ENCODE measurements around the gene KIF2A. TPM values are rescaled to one million over a fixed set of nuclear protein-coding genes. Genes with fewer than 3 reads are reported as not detected.

The KIF2A gene
- total RNA-seq, 1 donor from 2014 or later = 40.4 TPM

DNA sequence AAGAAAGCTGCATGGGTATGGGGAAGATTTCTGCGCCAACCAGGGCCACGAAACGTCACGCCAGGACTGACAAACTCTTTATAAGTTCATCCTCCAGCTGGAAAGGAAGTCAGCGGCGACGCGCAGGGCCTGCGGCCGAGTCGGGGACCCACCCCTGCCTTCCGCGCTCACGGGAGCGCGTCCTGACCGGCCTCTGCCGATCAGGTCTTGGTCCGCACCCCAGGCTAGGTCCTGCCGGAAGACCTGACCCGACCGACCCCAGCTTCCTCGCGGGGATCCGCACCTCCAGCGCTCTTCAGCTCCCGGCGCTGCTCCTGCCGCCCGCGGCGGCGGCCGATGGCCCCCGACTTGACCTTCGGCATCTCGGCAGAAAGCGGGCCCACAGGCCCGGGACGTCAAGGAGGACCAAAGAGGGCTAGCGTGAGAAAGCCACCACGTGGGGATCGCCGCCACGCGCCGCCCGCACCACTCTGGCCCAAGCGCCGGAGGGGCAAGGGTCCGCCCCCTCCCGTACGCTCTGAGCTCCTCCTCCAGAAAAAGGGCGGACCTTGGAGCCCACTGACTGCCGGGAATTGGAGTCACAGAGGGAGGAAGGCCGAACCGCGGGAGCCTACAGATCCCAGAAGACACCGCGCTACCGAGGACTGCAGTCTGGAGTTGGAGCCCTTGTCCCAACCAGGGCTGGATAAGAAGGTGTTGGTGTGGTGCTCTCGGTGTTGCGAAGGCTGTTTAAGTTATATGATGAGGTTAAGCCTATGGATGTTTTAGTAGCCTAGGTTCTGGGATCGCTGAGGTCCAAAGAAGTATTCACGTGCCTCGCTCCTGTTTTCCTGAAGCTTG, 97.6 kb downstream of the KIF2A start, which contains the start of gene DIMT1:
Gene DIMT1, minus strand, starts transcription at position 495 of the 840 bp plus-strand sequence. Its CDS starts 133 bp downstream, at position 362.
- Mint-ChIP-seq H3K9me3 (ENCODE audit: unreplicated experiment) (no peaks in the 10 kb centered on the region), H3K27ac (ENCODE audit: unreplicated experiment) (peak within 1 kb of the TSS; percentile 99), H3K4me1 (ENCODE audit: unreplicated experiment) (peaks cover 25% of the 10 kb centered on the region), H3K27me3 (ENCODE audit: unreplicated experiment) (no peaks in the 10 kb centered on the region), H3K4me3 (ENCODE audit: unreplicated experiment) (peak within 1 kb of the TSS; percentile 98), H3K36me3 (ENCODE audit: unreplicated experiment) (peaks cover 2% of the 10 kb centered on the region)
- TF ChIP-seq, protein P1, sequence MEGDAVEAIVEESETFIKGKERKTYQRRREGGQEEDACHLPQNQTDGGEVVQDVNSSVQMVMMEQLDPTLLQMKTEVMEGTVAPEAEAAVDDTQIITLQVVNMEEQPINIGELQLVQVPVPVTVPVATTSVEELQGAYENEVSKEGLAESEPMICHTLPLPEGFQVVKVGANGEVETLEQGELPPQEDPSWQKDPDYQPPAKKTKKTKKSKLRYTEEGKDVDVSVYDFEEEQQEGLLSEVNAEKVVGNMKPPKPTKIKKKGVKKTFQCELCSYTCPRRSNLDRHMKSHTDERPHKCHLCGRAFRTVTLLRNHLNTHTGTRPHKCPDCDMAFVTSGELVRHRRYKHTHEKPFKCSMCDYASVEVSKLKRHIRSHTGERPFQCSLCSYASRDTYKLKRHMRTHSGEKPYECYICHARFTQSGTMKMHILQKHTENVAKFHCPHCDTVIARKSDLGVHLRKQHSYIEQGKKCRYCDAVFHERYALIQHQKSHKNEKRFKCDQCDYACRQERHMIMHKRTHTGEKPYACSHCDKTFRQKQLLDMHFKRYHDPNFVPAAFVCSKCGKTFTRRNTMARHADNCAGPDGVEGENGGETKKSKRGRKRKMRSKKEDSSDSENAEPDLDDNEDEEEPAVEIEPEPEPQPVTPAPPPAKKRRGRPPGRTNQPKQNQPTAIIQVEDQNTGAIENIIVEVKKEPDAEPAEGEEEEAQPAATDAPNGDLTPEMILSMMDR (IDR thresholded peaks at IDR 0.05) = no peak
- peak; percentile 97 for DNase-seq (ENCODE audit: extremely low spot score, unreplicated experiment)

DNA sequence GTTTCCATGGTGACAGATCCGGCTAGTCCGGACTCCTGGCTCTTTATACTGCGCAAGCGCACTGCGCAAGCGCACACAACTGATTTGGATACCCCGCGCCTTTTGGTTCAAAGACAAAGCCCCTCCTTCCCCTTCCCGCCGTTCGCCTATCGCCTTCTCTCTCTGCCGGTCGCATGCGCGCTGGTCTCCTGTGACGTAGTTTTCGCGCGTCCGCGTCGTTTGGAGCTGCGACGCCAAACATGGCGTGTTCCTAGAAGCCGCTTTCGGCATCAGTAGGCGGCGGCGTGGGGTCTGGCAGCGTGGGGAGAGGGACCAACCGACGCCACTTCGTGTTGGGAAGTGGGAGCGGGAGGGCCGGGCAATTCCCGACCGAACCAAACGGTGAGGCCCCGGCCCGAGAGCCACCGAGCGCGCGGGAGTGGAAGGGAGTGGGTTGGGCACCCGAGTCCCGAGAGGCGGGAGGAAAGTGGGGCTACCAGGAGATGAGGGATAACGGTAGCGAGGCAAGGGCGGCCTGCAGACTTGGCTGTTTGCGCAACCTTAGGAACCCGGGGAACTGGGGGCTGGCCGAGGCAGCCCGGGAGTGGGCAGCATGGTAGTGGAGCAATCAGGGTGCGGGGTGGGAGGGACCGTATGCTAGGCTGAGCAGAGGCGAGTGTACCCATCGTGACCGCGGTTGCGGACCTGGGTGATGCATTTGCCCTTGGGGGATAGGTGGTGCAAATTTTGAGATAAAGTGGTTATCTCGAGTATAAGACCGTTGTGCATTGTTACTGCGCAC, 106.7 kb downstream of the KIF2A start, which contains the start of gene IPO11:
Gene IPO11, plus strand, starts transcription at position 215 of the 781 bp plus-strand sequence. CDS start 24,517 bp downstream, outside the sequence.
- no peaks in the 10 kb centered on the region for H3K27me3 Mint-ChIP-seq (ENCODE audit: unreplicated experiment)
- H3K9me3 Mint-ChIP-seq (ENCODE audit: unreplicated experiment) = no peaks in the 10 kb centered on the region
- DNase-seq (ENCODE audit: extremely low spot score, unreplicated experiment) = peak; percentile 99
- peaks cover 16% of the 10 kb centered on the region for H3K4me1 Mint-ChIP-seq (ENCODE audit: unreplicated experiment)
- H3K4me3 Mint-ChIP-seq (ENCODE audit: unreplicated experiment) = peak within 1 kb of the TSS; percentile 88
- H3K36me3 Mint-ChIP-seq (ENCODE audit: unreplicated experiment) = no peaks in the 10 kb centered on the region
- H3K27ac Mint-ChIP-seq (ENCODE audit: unreplicated experiment) = peak within 1 kb of the TSS; percentile 98
- TF ChIP-seq, protein P1 (IDR thresholded peaks at IDR 0.05) = no peak

DNA sequence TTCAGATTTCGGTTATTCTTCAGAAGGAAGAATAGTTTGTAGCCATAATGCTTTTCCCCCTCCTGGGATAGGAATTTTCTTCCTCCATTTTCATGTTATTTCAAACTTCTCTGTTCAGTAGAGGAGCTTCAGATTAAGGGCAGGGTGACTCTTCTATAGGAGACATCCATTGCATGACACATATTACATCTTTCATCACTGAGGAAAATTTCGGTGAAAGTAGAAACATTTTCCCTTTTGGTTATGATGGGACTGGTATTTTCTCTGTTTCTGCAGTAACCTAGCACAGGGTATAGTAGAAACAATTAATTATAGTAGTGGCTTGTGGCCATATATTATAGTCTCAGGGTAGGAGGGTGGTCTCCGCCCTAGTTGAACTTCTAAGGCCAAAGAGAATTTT, 107.7 kb downstream of the KIF2A start:
- H3K4me1 Mint-ChIP-seq (ENCODE audit: unreplicated experiment) = peaks cover 16% of the 10 kb centered on the region

DNA sequence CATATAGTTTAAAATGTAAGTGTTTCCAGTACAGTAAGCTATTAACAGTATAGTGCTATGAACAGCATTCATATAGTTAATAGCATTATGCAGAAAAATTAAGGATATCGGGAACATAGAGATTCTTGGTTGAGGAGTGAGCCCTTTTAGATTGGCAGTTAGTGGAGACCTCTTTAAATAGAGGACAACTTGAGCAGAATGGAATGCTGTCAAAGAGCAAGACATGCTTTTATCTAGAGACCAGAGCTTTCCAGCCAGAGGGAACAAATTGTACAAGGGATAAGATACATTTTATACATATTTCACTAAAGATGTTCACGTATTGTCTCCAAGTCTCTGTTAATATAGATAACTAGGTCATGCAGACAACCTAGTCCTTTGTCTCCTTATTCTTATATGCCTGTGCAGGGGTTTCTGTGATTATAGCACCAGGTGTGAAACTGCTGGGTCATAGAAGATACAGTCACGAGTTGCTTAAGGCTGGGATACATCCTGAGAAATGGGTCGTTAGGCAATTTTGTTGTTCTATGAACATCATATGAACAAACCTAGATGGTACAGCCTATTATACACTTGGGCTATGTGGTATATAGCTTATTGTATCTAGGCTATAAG, 112.6 kb downstream of the KIF2A start:
- Mint-ChIP-seq H3K36me3 (ENCODE audit: unreplicated experiment) (no peaks in the 10 kb centered on the region), H3K27ac (ENCODE audit: unreplicated experiment) (no peak overlapping the region), H3K4me1 (ENCODE audit: unreplicated experiment) (peaks cover 9% of the 10 kb centered on the region), H3K4me3 (ENCODE audit: unreplicated experiment) (no peak overlapping the region), H3K27me3 (ENCODE audit: unreplicated experiment) (no peaks in the 10 kb centered on the region), H3K9me3 (ENCODE audit: unreplicated experiment) (no peaks in the 10 kb centered on the region)
- no peak for DNase-seq (ENCODE audit: extremely low spot score, unreplicated experiment)
- TF ChIP-seq, protein P1 (IDR thresholded peaks at IDR 0.05) = no peak

More for the DNA sequence above, 107.7 kb downstream of the KIF2A start:
- TF ChIP-seq, protein P1 (IDR thresholded peaks at IDR 0.05) = no peak
- H3K27me3 Mint-ChIP-seq (ENCODE audit: unreplicated experiment) = no peaks in the 10 kb centered on the region
- H3K27ac Mint-ChIP-seq (ENCODE audit: unreplicated experiment) = peak overlapping the region; percentile 98
- H3K36me3 Mint-ChIP-seq (ENCODE audit: unreplicated experiment) = no peaks in the 10 kb centered on the region
- no peak for DNase-seq (ENCODE audit: extremely low spot score, unreplicated experiment)
- H3K9me3 Mint-ChIP-seq (ENCODE audit: unreplicated experiment) = no peaks in the 10 kb centered on the region
- H3K4me3 Mint-ChIP-seq (ENCODE audit: unreplicated experiment) = peak overlapping the region; percentile 88
